Heart left ventricle (tissue), 16 donors: ENCODE measurements around the gene SMIM31. TPM values are rescaled to one million over a fixed set of nuclear protein-coding genes. Genes with fewer than 3 reads are reported as not detected.

Source experiments
- ATAC-seq, 4 donors: fragments of 200-7000 bp; cut with Tn5 transposase; one replicate each; pipeline ENCODE4 v1.9.1; 2020 to 2022; ENCODE audit warnings: moderate library complexity in 4 of 4, mild to moderate bottlenecking in 3 of 4, moderate number of reproducible peaks in 1 of 4
- DNase-seq, 5 donors: peaks; one replicate each; pipeline ENCODE4 v3.0.0-alpha.2; 2020
- H3K27ac ChIP-seq, 12 donors: fragments of 200-600 bp; sonication (generic) in 4 of 12; one replicate each; pipeline versions ENCODE4 v1.5.0 to v1.8.0; 2016 to 2022; ENCODE audit warnings: mild to moderate bottlenecking in 2 of 12
- H3K27me3 ChIP-seq, 9 donors: fragments of 200-600 bp; sonication (generic) in 2 of 9; one replicate each; pipeline versions ENCODE4 v1.5.1 to v1.8.0; 2016 to 2022; ENCODE audit warnings: mild to moderate bottlenecking in 3 of 9
- H3K36me3 ChIP-seq, 9 donors: fragments of 200-600 bp; sonication (generic) in 2 of 9; one replicate each; pipeline versions ENCODE4 v1.5.0 to v1.8.0; 2018 to 2022; ENCODE audit warnings: mild to moderate bottlenecking in 2 of 9
- H3K4me1 ChIP-seq, 12 donors: fragments of 200-600 bp; sonication (generic) in 4 of 12; one replicate each; pipeline versions ENCODE4 v1.5.0 to v1.8.0; 2016 to 2022; ENCODE audit warnings: mild to moderate bottlenecking in 3 of 12
- H3K4me3 ChIP-seq, 12 donors: fragments of 200-600 bp; sonication (generic) in 4 of 12; one replicate each; pipeline versions ENCODE4 v1.5.0 to v1.8.0; 2017 to 2022; ENCODE audit warnings: mild to moderate bottlenecking in 9 of 12, moderate library complexity in 4 of 12
- H3K9me3 ChIP-seq, 12 donors: fragments of 200-600 bp; sonication (generic) in 4 of 12; one replicate each; pipeline versions ENCODE4 v1.5.0 to v1.8.0; 2016 to 2022; ENCODE audit warnings: mild to moderate bottlenecking in 1 of 12
- POLR2A ChIP-seq, 2 donors: fragments of 450-650 bp; IDR thresholded peaks; one replicate each; pipeline ENCODE4 v1.6.1; 2017; ENCODE audit warnings: antibody characterized with exemption in 2 of 2, mild to moderate bottlenecking in 2 of 2, moderate library complexity in 2 of 2
- WGBS, 4 donors: extraction: QIAGEN DNeasy Blood & Tissue Kit in 2 of 4; methylation state at CpG; one replicate each; pipeline versions ENCODE4 v1.1.5 to v1.1.7; 2013 to 2018; 5-methylcytosine and 5-hydroxymethylcytosine counted together
- intact Hi-C, 10 donors: fragments of 100-400 bp; cut with DNase I; formaldehyde crosslinking; loops; one replicate each; pipeline versions ENCODE4 v1.11.1 to v1.14.2; 2022
- polyA plus RNA-seq, 2 donors: library from polyadenylated mRNA; stranded (reverse); fragments of 200-250 nt; gene quantifications; one replicate each; pipeline ENCODE4 v1.2.3, GENCODE V29; 2013
- total RNA-seq, 9 donors: library from RNA; depleted of rRNA in 2 of 9; stranded (reverse); fragments of >200 nt in 2 of 9; fragmentation: NEBNext Ultra II Directional in 3 of 9; extraction: Animal tissue kit (Norgen Biotek cat#: 25700) in 3 of 9; gene quantifications; one replicate each; pipeline versions ENCODE4 v1.1.0 to v1.2.4, GENCODE V29; 2016 to 2023
- TF ChIP-seq, protein P1 (sequence below), 12 donors: fragments of 200-600 bp; sonication (generic) in 4 of 12; IDR thresholded peaks; one replicate each; pipeline versions ENCODE4 v1.5.0 to v1.8.0; 2018 to 2022; ENCODE audit warnings: antibody characterized with exemption in 12 of 12, mild to moderate bottlenecking in 5 of 12
- donor health status: ischemic (EF 13 %, LVEDD 7.1; RV severe dilation, severe dysfunction).
- donor health status: healthy with polysubstance abuse.
- donor health status: DM: no; HTN: yes; CAD: no.
- donor health status: DM: no; HTN: no; CAD: no.
- donor health status: ischemic (EF 25% LVEDD 6.9; RV normal size, moderate dysfunction).
- donor health status: ischemic (EF 25% LVEDD 5.7; RV mildly dilated, moderate dysfunction).
- donor health status: healthy.
- donor health status: DM: yes; HTN: yes; CAD: no.
- donor health status: ischemic (EF 35%, LVEDD 5.7; RV mildly dilated, moderate dysfunction).
- donor health status: nonischemic (EF 11% LVEDD 7.7; RV severe dilation, severe dysfunction).
- donor health status: DM: yes; HTN: yes; CAD: no.
- donor health status: PGD.
- donor health status: ischemic (EF 29% LVEDD 5.4; RV normal size, mild dysfunction).
- donor health status: nonischemic (EF 23%, LVEDD 6.1; RV moderate dilation, normal function).

Gene SMIM31
- total and polyA plus RNA-seq, 11 donors = not detected

GRCh38 chr4:164748375-164748774, 5.6 kb upstream of the SMIM31 start:
- DNase-seq (no peak), ATAC-seq (no peak)
- Histone ChIP-seq H3K4me3 (no peak overlapping the region), H3K4me1 (no peaks in the 10 kb centered on the region), H3K27ac (no peak overlapping the region), H3K27me3 (peaks cover 0 to 4% (median 0%) of the 10 kb centered on the region in 9 donors), H3K36me3 (no peaks in the 10 kb centered on the region), H3K9me3 (peaks cover 0 to 15% (median 0%) of the 10 kb centered on the region in 12 donors)
- WGBS, 4 donors = 57 to 60% (median 59%) methylated on average over 3 of the region's 3 CpGs
- intact Hi-C loops = loop anchor here in 1 of 10 donors (5.0 kb wide), 1 partner anchor 1196 kb away; no protein-coding TSS in a partner anchor
- TF ChIP-seq, protein P1, sequence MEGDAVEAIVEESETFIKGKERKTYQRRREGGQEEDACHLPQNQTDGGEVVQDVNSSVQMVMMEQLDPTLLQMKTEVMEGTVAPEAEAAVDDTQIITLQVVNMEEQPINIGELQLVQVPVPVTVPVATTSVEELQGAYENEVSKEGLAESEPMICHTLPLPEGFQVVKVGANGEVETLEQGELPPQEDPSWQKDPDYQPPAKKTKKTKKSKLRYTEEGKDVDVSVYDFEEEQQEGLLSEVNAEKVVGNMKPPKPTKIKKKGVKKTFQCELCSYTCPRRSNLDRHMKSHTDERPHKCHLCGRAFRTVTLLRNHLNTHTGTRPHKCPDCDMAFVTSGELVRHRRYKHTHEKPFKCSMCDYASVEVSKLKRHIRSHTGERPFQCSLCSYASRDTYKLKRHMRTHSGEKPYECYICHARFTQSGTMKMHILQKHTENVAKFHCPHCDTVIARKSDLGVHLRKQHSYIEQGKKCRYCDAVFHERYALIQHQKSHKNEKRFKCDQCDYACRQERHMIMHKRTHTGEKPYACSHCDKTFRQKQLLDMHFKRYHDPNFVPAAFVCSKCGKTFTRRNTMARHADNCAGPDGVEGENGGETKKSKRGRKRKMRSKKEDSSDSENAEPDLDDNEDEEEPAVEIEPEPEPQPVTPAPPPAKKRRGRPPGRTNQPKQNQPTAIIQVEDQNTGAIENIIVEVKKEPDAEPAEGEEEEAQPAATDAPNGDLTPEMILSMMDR (IDR thresholded peaks at IDR 0.05) = peak in 9 of 12 donors; percentile 12 to 49 (median 37)
- TF ChIP-seq POLR2A (IDR thresholded peaks at IDR 0.05) = no peak

DNA sequence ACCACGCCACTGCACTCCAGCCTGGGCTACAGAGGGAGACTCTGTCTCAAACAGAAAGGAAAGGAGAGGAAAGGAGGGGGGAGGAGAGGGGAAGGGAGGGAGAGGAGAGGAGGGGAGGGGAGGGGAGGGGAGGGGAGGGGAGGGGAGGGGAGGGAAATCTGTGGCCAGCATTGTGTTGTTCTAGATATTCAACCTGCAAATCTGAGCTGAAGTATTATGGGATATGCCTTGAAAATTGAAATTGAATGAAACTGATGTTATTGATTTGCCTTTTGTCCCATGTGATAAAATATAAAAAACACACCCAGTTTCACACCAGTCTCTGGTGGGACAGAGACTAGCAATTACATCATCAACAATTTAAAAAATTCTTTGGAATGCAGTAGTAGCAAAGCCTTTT, 1.5 kb downstream of the SMIM31 start:
- TF ChIP-seq, protein P1 (IDR thresholded peaks at IDR 0.05) = no peak
- TF ChIP-seq POLR2A (IDR thresholded peaks at IDR 0.05) = no peak
- intact Hi-C loops = no loop called here
- H3K27ac ChIP-seq = no peak overlapping the region
- no peak overlapping the region for H3K4me3 ChIP-seq
- peaks cover 0 to 17% (median 0%) of the 10 kb centered on the region in 12 donors for H3K9me3 ChIP-seq
- H3K4me1 ChIP-seq = no peaks in the 10 kb centered on the region
- ATAC-seq = no peak
- no peak for DNase-seq
- no peaks in the 10 kb centered on the region for H3K36me3 ChIP-seq
- no peaks in the 10 kb centered on the region for H3K27me3 ChIP-seq
- WGBS, 4 donors = 64 to 100% (median 88%) methylated on average over 1 of the region's 1 CpG

DNA sequence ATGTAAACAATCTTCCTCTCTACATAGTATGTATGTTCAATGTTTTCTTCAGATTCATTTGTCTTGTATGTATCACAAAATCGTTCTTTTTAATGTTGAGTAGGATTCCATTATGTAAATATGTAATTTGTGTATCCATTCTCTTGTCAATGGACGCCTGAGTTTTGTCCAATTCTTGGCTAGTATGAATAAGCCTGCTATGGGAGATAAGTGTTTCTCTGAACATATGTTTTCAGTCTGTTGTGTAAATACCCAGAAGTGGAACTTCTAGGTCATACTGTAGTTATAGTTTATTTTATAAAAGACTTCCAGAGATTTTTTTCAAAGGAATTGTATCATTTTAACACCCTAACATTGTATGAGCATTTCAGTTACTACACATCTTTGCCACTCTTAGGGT, 2.8 kb downstream of the SMIM31 start:
- Histone ChIP-seq H3K27me3 (no peaks in the 10 kb centered on the region), H3K27ac (no peak overlapping the region), H3K4me3 (no peak overlapping the region), H3K9me3 (peaks cover 0 to 17% (median 0%) of the 10 kb centered on the region in 12 donors), H3K4me1 (no peaks in the 10 kb centered on the region), H3K36me3 (no peaks in the 10 kb centered on the region)
- TF ChIP-seq, protein P1 (IDR thresholded peaks at IDR 0.05) = no peak
- no peak for TF ChIP-seq POLR2A (IDR thresholded peaks at IDR 0.05)
- DNase-seq (no peak), ATAC-seq (no peak)
- intact Hi-C loops = no loop called here
- 39 to 57% (median 47%) methylated on average over 2 of the region's 2 CpGs for WGBS, 4 donors

GRCh38 chr4:164761241-164761640, 7.3 kb downstream of the SMIM31 start:
- Histone ChIP-seq H3K27ac (no peak overlapping the region), H3K4me1 (no peaks in the 10 kb centered on the region), H3K27me3 (no peaks in the 10 kb centered on the region), H3K4me3 (no peak overlapping the region), H3K36me3 (no peaks in the 10 kb centered on the region), H3K9me3 (no peaks in the 10 kb centered on the region)
- intact Hi-C loops = no loop called here
- ATAC-seq (no peak), DNase-seq (no peak)
- TF ChIP-seq, protein P1 (IDR thresholded peaks at IDR 0.05) = no peak
- TF ChIP-seq POLR2A (IDR thresholded peaks at IDR 0.05) = no peak
- 73 to 77% (median 75%) methylated on average over 1 of the region's 1 CpG for WGBS, 4 donors
